RWPE2 (cell line): ENCODE results near the gene EREG.

Source experiments
- ATAC-seq: fragments of 200-7000 bp; cut with Tn5 transposase; 3 replicates; pipeline ENCODE4 v1.9.1; 2021; ENCODE audit warnings: low read depth
- DNase-seq: peaks from one replicate; pipeline ENCODE4 v3.0.0-alpha.2; 2020; ENCODE audit warnings: low spot score
- H3K27ac ChIP-seq: fragments of 450-650 bp; 2 replicates; pipeline ENCODE4 v1.5.1; 2017; ENCODE audit warnings: mild to moderate bottlenecking; ENCODE audit not compliant: poor library complexity, severe bottlenecking
- H3K27me3 ChIP-seq: fragments of 250-450 bp; sonication (Bioruptor Pico); 2 replicates; pipeline ENCODE4 v1.5.1; 2021; ENCODE audit warnings: mild to moderate bottlenecking, moderate library complexity; ENCODE audit not compliant: insufficient read depth, poor library complexity, severe bottlenecking
- H3K36me3 ChIP-seq: fragments of 250-450 bp; sonication (Bioruptor Pico); 2 replicates; pipeline ENCODE4 v1.5.1; 2020; ENCODE audit warnings: low read depth, mild to moderate bottlenecking, moderate library complexity
- H3K4me1 ChIP-seq: fragments of 250-450 bp; sonication (Bioruptor Pico); 2 replicates; pipeline ENCODE4 v1.5.1; 2021; ENCODE audit warnings: mild to moderate bottlenecking, moderate library complexity; ENCODE audit not compliant: insufficient read depth, poor library complexity, severe bottlenecking
- H3K4me3 ChIP-seq: fragments of 250-450 bp; sonication (Bioruptor Pico); 2 replicates; pipeline ENCODE4 v1.5.1; 2021; ENCODE audit warnings: mild to moderate bottlenecking, moderate library complexity; ENCODE audit not compliant: severe bottlenecking
- H3K9me3 ChIP-seq: fragments of 250-450 bp; sonication (Bioruptor Pico); 2 replicates; pipeline ENCODE4 v1.5.1; 2021; ENCODE audit warnings: mild to moderate bottlenecking, moderate library complexity; ENCODE audit not compliant: severe bottlenecking
- CTCF ChIP-seq: fragments of 450-650 bp; IDR thresholded peaks from one replicate; pipeline ENCODE4 v1.5.1; 2017; ENCODE audit warnings: mild to moderate bottlenecking, moderate library complexity; ENCODE audit not compliant: poor library complexity, severe bottlenecking

The EREG gene

GRCh38 chr4:74357965-74358364, 7.0 kb upstream of the EREG start:
- H3K4me3 ChIP-seq: no peak overlapping the region
- ATAC-seq: no peak
- H3K27ac ChIP-seq: peak overlapping the region; percentile 22

GRCh38 chr4:74361671-74362070, 3.3 kb upstream of the EREG start:
- Histone ChIP-seq H3K4me1 (peaks cover 55% of the 10 kb centered on the region), H3K36me3 (peaks cover 8% of the 10 kb centered on the region), H3K9me3 (no peaks in the 10 kb centered on the region), H3K27me3 (no peaks in the 10 kb centered on the region), H3K27ac (peak overlapping the region; percentile 99), H3K4me3 (no peak overlapping the region)
- no peak for DNase-seq
- no peak for ATAC-seq
- no peak for TF ChIP-seq CTCF

More at GRCh38 chr4:74357965-74358364, 7.0 kb upstream of the EREG start:
- TF ChIP-seq CTCF: no peak
- peaks cover 61% of the 10 kb centered on the region for H3K4me1 ChIP-seq
- DNase-seq: no peak
- no peaks in the 10 kb centered on the region for H3K27me3 ChIP-seq
- H3K9me3 ChIP-seq: no peaks in the 10 kb centered on the region
- no peaks in the 10 kb centered on the region for H3K36me3 ChIP-seq

- no peak for ATAC-seq
- peaks cover 55% of the 10 kb centered on the region for H3K4me1 ChIP-seq
- no peak for TF ChIP-seq CTCF
- H3K27ac ChIP-seq: peak overlapping the region; percentile 99
- H3K27me3 ChIP-seq: no peaks in the 10 kb centered on the region
- H3K36me3 ChIP-seq: peaks cover 15% of the 10 kb centered on the region
- H3K4me3 ChIP-seq: no peak overlapping the region
- no peaks in the 10 kb centered on the region for H3K9me3 ChIP-seq
- DNase-seq: no peak
Measured at GRCh38 chr4:74362347-74362746, 2.6 kb upstream of the EREG start.

- no peak for TF ChIP-seq CTCF
- Histone ChIP-seq H3K9me3 (no peaks in the 10 kb centered on the region), H3K27me3 (no peaks in the 10 kb centered on the region), H3K36me3 (peaks cover 34% of the 10 kb centered on the region), H3K4me3 (peak overlapping the region; percentile 62), H3K4me1 (peaks cover 48% of the 10 kb centered on the region), H3K27ac (peak overlapping the region; percentile 99)
- ATAC-seq (peak; percentile 0; the same call in 1 of the 3 replicates), DNase-seq (no peak)
Measured at GRCh38 chr4:74364256-74364651, 691 bp upstream of the EREG start.

- no peak for TF ChIP-seq CTCF
- peak overlapping the region; percentile 99 for H3K27ac ChIP-seq
- H3K36me3 ChIP-seq: peaks cover 40% of the 10 kb centered on the region
- peak overlapping the region; percentile 62 for H3K4me3 ChIP-seq
- ATAC-seq (peak; percentile 11; the same call in 1 of the 3 replicates), DNase-seq (no peak)
- no peaks in the 10 kb centered on the region for H3K9me3 ChIP-seq
- H3K4me1 ChIP-seq: peaks cover 47% of the 10 kb centered on the region
- no peaks in the 10 kb centered on the region for H3K27me3 ChIP-seq
Measured at GRCh38 chr4:74365761-74366160, 816 bp downstream of the EREG start.
